Keratinocyte (primary cell): ENCODE data around the gene APLP2. TPM values are rescaled to one million over a fixed set of nuclear protein-coding genes. Genes with fewer than 3 reads are reported as not detected.

ENCODE experiments used
- DNase-seq: peaks from one replicate; pipeline ENCODE4 v3.0.0-alpha.2; 2011; ENCODE audit warnings: low read depth, missing footprints, low spot score
- FAIRE-seq: peaks from 2 replicates; lab custom pipeline; 2011; peaks lifted over from hg19 to GRCh38; lab: Jason Lieb, UNC
- H2AFZ ChIP-seq: 2 replicates; pipeline ENCODE4 v1.6.0; 2012; ENCODE audit warnings: low read length, control low read depth, inconsistent platforms; ENCODE audit not compliant: control insufficient read depth
- H3K27ac ChIP-seq: 2 replicates; pipeline ENCODE4 v1.5.1; 2011; ENCODE audit warnings: low read length; ENCODE audit not compliant: control insufficient read depth, insufficient read depth
- H3K27me3 ChIP-seq: 3 replicates; pipeline ENCODE4 v1.6.0; 2011; ENCODE audit warnings: low read length; ENCODE audit not compliant: control insufficient read depth, insufficient read depth; ENCODE audit errors: extremely low read depth
- H3K36me3 ChIP-seq, 2 experiments: 2 replicates in 1 of 2; 3 replicates in 1 of 2; pipeline ENCODE4 v1.5.1; 2011; ENCODE audit warnings: low read length in 2 of 2, mild to moderate bottlenecking in 1 of 2; ENCODE audit not compliant: control insufficient read depth in 2 of 2, insufficient read depth in 2 of 2; ENCODE audit errors: extremely low read depth in 1 of 2
- H3K4me1 ChIP-seq: 3 replicates; pipeline ENCODE4 v1.5.1; 2011; ENCODE audit warnings: low read length; ENCODE audit not compliant: control insufficient read depth, insufficient read depth; ENCODE audit errors: extremely low read depth
- H3K4me2 ChIP-seq: 3 replicates; pipeline ENCODE4 v1.6.0; 2011; ENCODE audit warnings: low read depth, low read length; ENCODE audit not compliant: control insufficient read depth, insufficient read depth; ENCODE audit errors: extremely low read depth
- H3K4me3 ChIP-seq, 3 experiments: fragments of 200-600 bp in 1 of 3; sonication (generic) in 1 of 3; 2 replicates in 2 of 3; 3 replicates in 1 of 3; pipeline ENCODE4 v1.5.1; 2011 to 2016; ENCODE audit warnings: low read length in 3 of 3, mild to moderate bottlenecking in 3 of 3, control low read depth in 2 of 3, inconsistent platforms in 1 of 3, low read depth in 1 of 3, mixed read lengths in 1 of 3, mixed run types in 1 of 3, moderate library complexity in 1 of 3; ENCODE audit not compliant: control insufficient read depth in 2 of 3, insufficient read depth in 2 of 3; ENCODE audit errors: extremely low read depth in 1 of 3
- H3K79me2 ChIP-seq: 2 replicates; pipeline ENCODE4 v1.6.0; 2012; ENCODE audit warnings: low read length; ENCODE audit not compliant: control insufficient read depth, insufficient read depth
- H3K9ac ChIP-seq: 3 replicates; pipeline ENCODE4 v1.6.0; 2011; ENCODE audit warnings: low read length; ENCODE audit not compliant: control insufficient read depth, insufficient read depth; ENCODE audit errors: extremely low read depth
- H3K9me1 ChIP-seq: 3 replicates; pipeline ENCODE4 v1.6.0; 2011; ENCODE audit warnings: low read length; ENCODE audit not compliant: control insufficient read depth, insufficient read depth; ENCODE audit errors: extremely low read depth
- H3K9me3 ChIP-seq: 2 replicates; pipeline ENCODE4 v1.5.1; 2012; ENCODE audit warnings: low read depth, low read length; ENCODE audit not compliant: control insufficient read depth
- H4K20me1 ChIP-seq: 3 replicates; pipeline ENCODE4 v1.6.0; 2011; ENCODE audit warnings: low read length; ENCODE audit not compliant: control insufficient read depth, insufficient read depth; ENCODE audit errors: extremely low read depth
- EZH2 ChIP-seq: IDR thresholded peaks from one replicate; pipeline ENCODE4 v1.6.1; 2012; ENCODE audit warnings: inconsistent platforms, mild to moderate bottlenecking, low read length, moderate library complexity
- dilution Hi-C: fragments of 300-500 bp; cut with MboI; formaldehyde crosslinking; loops from one replicate; pipeline ENCODE4 v1.7.0; 2020; ENCODE audit warnings: low sequenced_read_pairs; ENCODE audit not compliant: extremely low pct_ligation_motif_present
- polyA plus RNA-seq, 5 experiments: library from polyadenylated mRNA; depleted of rRNA in 3 of 5; stranded (reverse) in 3 of 5; stranded (forward) in 1 of 5; unstranded in 1 of 5; fragments of >200 nt; gene quantifications; 1 replicate in 1 of 5; 2 replicates in 3 of 5; 3 replicates in 1 of 5; pipeline versions ENCODE4 v1.2.1 to v1.2.3, GENCODE V29; 2011 to 2012; ENCODE audit warnings: missing spikeins in 2 of 5, low read depth in 1 of 5, low replicate concordance in 1 of 5
- TF ChIP-seq, protein P1 (sequence below), 3 experiments: IDR thresholded peaks in 1 of 3; conservative IDR thresholded peaks in 1 of 3; optimal IDR thresholded peaks in 1 of 3; 2 replicates in 2 of 3; 3 replicates in 1 of 3; pipeline versions ENCODE3 to v1.5.1; 2011; ENCODE audit warnings: low read length in 3 of 3, mild to moderate bottlenecking in 3 of 3, moderate library complexity in 2 of 3, control low read depth in 1 of 3, inconsistent platforms in 1 of 3; ENCODE audit not compliant: insufficient read depth in 2 of 3; ENCODE audit errors: extremely low read depth in 1 of 3

APLP2 gene
- polyA plus RNA-seq, 1 donor (not counting 4 experiments of a cell fraction or from before 2014, with no cell fraction given), result 531 TPM

DNA sequence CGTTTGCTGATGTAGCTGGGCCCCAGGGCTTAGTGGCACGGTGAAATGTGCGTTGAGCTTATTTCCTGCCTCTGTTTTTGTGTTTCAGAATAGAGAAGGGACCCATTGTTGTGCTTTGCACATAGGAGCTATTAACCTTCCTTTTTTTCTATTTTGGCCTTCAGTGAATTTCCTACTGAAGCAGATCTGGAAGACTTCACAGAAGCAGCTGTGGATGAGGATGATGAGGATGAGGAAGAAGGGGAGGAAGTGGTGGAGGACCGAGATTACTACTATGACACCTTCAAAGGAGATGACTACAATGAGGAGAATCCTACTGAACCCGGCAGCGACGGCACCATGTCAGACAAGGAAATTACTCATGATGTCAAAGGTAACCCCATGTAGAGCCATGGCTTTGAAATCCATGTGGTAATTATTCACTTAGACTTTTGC, 52.5 kb downstream of the APLP2 start:
- dilution Hi-C loops, result no loop called here
- H2AFZ ChIP-seq, result no peak overlapping the region
- H3K9ac ChIP-seq, result no peak overlapping the region
- H3K36me3 ChIP-seq, result peaks cover 25 to 41% of the 10 kb centered on the region in 2 experiments
- no peak overlapping the region for H3K4me3 ChIP-seq
- H3K4me1 ChIP-seq, result peaks cover 10% of the 10 kb centered on the region
- no peak overlapping the region for H3K4me2 ChIP-seq
- H3K9me1 ChIP-seq, result peaks cover 2% of the 10 kb centered on the region
- TF ChIP-seq EZH2, result no peak
- TF ChIP-seq, protein P1, sequence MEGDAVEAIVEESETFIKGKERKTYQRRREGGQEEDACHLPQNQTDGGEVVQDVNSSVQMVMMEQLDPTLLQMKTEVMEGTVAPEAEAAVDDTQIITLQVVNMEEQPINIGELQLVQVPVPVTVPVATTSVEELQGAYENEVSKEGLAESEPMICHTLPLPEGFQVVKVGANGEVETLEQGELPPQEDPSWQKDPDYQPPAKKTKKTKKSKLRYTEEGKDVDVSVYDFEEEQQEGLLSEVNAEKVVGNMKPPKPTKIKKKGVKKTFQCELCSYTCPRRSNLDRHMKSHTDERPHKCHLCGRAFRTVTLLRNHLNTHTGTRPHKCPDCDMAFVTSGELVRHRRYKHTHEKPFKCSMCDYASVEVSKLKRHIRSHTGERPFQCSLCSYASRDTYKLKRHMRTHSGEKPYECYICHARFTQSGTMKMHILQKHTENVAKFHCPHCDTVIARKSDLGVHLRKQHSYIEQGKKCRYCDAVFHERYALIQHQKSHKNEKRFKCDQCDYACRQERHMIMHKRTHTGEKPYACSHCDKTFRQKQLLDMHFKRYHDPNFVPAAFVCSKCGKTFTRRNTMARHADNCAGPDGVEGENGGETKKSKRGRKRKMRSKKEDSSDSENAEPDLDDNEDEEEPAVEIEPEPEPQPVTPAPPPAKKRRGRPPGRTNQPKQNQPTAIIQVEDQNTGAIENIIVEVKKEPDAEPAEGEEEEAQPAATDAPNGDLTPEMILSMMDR (optimal IDR thresholded peaks at IDR 0.05 in 1 of 3, IDR thresholded peaks at IDR 0.05 in 1 of 3, conservative IDR thresholded peaks at IDR 0.05 in 1 of 3; ENCODE audit: extremely low read depth in 1 of 3, insufficient read depth in 2 of 3, low read length in 3 of 3), result no peak
- H4K20me1 ChIP-seq, result no peaks in the 10 kb centered on the region
- H3K9me3 ChIP-seq, result no peaks in the 10 kb centered on the region
- DNase-seq, result no peak
- FAIRE-seq, result no peak
- H3K27me3 ChIP-seq, result no peaks in the 10 kb centered on the region
- H3K27ac ChIP-seq, result no peak overlapping the region
- H3K79me2 ChIP-seq, result peaks cover 37% of the 10 kb centered on the region

DNA sequence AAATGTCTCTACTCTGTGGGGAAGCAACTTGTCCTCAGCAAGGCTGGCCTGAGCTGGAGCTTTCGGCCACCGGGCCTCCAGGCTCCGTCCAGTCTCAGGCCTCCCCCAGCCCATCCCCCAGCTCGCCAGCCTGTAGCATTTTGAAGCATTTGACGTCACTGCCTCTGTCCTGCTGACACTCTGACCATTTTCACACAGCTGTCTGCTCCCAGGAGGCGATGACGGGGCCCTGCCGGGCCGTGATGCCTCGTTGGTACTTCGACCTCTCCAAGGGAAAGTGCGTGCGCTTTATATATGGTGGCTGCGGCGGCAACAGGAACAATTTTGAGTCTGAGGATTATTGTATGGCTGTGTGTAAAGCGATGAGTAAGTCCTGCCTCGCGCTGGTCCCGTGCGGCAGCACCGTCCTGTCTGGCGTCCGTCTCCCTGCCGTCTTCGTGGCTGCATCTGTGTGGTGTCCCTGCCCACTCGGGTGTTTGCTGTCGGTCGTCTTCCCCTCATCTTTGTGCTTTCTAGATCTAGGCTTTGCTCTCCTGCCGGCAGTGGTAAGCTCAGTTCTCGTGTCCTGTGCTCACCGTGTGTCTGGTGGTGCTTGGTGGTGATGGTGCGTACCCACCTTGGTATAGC, 53.8 kb downstream of the APLP2 start:
- Histone ChIP-seq H3K4me2 (no peak overlapping the region), H4K20me1 (no peaks in the 10 kb centered on the region), H3K79me2 (peaks cover 28% of the 10 kb centered on the region), H3K27ac (peak overlapping the region; percentile 42), H3K36me3 (peaks cover 32 to 54% of the 10 kb centered on the region in 2 experiments), H3K9me1 (peaks cover 2% of the 10 kb centered on the region), H3K27me3 (no peaks in the 10 kb centered on the region), H2AFZ (no peak overlapping the region), H3K9me3 (no peaks in the 10 kb centered on the region), H3K4me1 (peaks cover 10% of the 10 kb centered on the region), H3K4me3 (no peak overlapping the region), H3K9ac (no peak overlapping the region)
- TF ChIP-seq, protein P1 (optimal IDR thresholded peaks at IDR 0.05 in 1 of 3, IDR thresholded peaks at IDR 0.05 in 1 of 3, conservative IDR thresholded peaks at IDR 0.05 in 1 of 3; ENCODE audit: extremely low read depth in 1 of 3, insufficient read depth in 2 of 3, low read length in 3 of 3), result no peak
- TF ChIP-seq EZH2, result no peak
- DNase-seq (no peak), FAIRE-seq (no peak)
- dilution Hi-C loops, result no loop called here
